ENCODE results near the gene MLLT10. TPM values are rescaled to one million over a fixed set of nuclear protein-coding genes. Genes with fewer than 3 reads are reported as not detected.
A peak's percentile ranks its signal among the peaks of the same experiment; 100 is the strongest.

Gene MLLT10
- total RNA-seq, 1 experiment from 2014 or later: 39.3 TPM

GRCh38 chr10:21677551-21677950 lies 143.5 kb downstream of the MLLT10 start:
- Histone ChIP-seq H3K4me1 (no peaks in the 10 kb centered on the region), H3K27ac (no peak overlapping the region), H3K9me3 (replicated peaks) (0 out of 2 replicates have a peak, but pooled peaks cover 2% of the 10 kb centered on the region), H3K4me3 (no peak overlapping the region), H3K27me3 (no peaks in the 10 kb centered on the region), H3K36me3 (peaks cover 12% of the 10 kb centered on the region)
- DNase-seq: no peak

- Histone ChIP-seq H3K27ac (no peak overlapping the region), H3K4me1 (no peaks in the 10 kb centered on the region), H3K9me3 (replicated peaks) (no peaks in the 10 kb centered on the region), H3K4me3 (no peak overlapping the region), H3K36me3 (peaks cover 7% of the 10 kb centered on the region; the same call in 1 of the 2 replicates), H3K27me3 (no peaks in the 10 kb centered on the region)
- no peak for DNase-seq
Measured at GRCh38 chr10:21681156-21681555, 147.1 kb downstream of the MLLT10 start.

GRCh38 chr10:21687266-21688008 lies 153.4 kb downstream of the MLLT10 start:
- Histone ChIP-seq H3K9me3 (replicated peaks) (no peaks in the 10 kb centered on the region), H3K36me3 (peaks cover 21% of the 10 kb centered on the region), H3K27ac (no peak overlapping the region), H3K27me3 (no peaks in the 10 kb centered on the region), H3K4me1 (no peaks in the 10 kb centered on the region), H3K4me3 (no peak overlapping the region)
- no peak for DNase-seq

GRCh38 chr10:21688009-21688332 lies 153.9 kb downstream of the MLLT10 start:
- Histone ChIP-seq H3K4me3 (no peak overlapping the region), H3K27me3 (no peaks in the 10 kb centered on the region), H3K4me1 (no peaks in the 10 kb centered on the region), H3K36me3 (peaks cover 21% of the 10 kb centered on the region), H3K9me3 (replicated peaks) (no peaks in the 10 kb centered on the region), H3K27ac (no peak overlapping the region)
- DNase-seq: no peak

GRCh38 chr10:21688870-21689269 lies 154.8 kb downstream of the MLLT10 start:
- no peaks in the 10 kb centered on the region for H3K4me1 ChIP-seq
- DNase-seq: no peak
- peaks cover 21% of the 10 kb centered on the region for H3K36me3 ChIP-seq
- H3K9me3 ChIP-seq (replicated peaks): no peaks in the 10 kb centered on the region
- H3K27ac ChIP-seq: no peak overlapping the region
- no peak overlapping the region for H3K4me3 ChIP-seq
- no peaks in the 10 kb centered on the region for H3K27me3 ChIP-seq

GRCh38 chr10:21689881-21690280 lies 155.8 kb downstream of the MLLT10 start:
- Histone ChIP-seq H3K27me3 (no peaks in the 10 kb centered on the region), H3K27ac (no peak overlapping the region), H3K36me3 (peaks cover 15% of the 10 kb centered on the region), H3K4me1 (no peaks in the 10 kb centered on the region), H3K9me3 (replicated peaks) (no peaks in the 10 kb centered on the region), H3K4me3 (no peak overlapping the region)
- DNase-seq: no peak

GRCh38 chr10:21692916-21693315 lies 158.9 kb downstream of the MLLT10 start:
- no peaks in the 10 kb centered on the region for H3K27me3 ChIP-seq
- H3K4me1 ChIP-seq: no peaks in the 10 kb centered on the region
- no peaks in the 10 kb centered on the region for H3K9me3 ChIP-seq (replicated peaks)
- no peak overlapping the region for H3K4me3 ChIP-seq
- no peak for DNase-seq
- no peak overlapping the region for H3K27ac ChIP-seq
- H3K36me3 ChIP-seq: peaks cover 4% of the 10 kb centered on the region; the same call in 1 of the 2 replicates

- DNase-seq: no peak
- Histone ChIP-seq H3K4me1 (no peaks in the 10 kb centered on the region), H3K36me3 (peaks cover 4% of the 10 kb centered on the region; the same call in 1 of the 2 replicates), H3K4me3 (no peak overlapping the region), H3K27me3 (no peaks in the 10 kb centered on the region), H3K9me3 (replicated peaks) (no peaks in the 10 kb centered on the region), H3K27ac (no peak overlapping the region)
Measured at GRCh38 chr10:21693418-21693817, 159.4 kb downstream of the MLLT10 start.

GRCh38 chr10:21694631-21695030 lies 160.6 kb downstream of the MLLT10 start:
- Histone ChIP-seq H3K4me3 (no peak overlapping the region), H3K27me3 (no peaks in the 10 kb centered on the region), H3K36me3 (peaks cover 4% of the 10 kb centered on the region; the same call in 1 of the 2 replicates), H3K4me1 (no peaks in the 10 kb centered on the region), H3K9me3 (replicated peaks) (no peaks in the 10 kb centered on the region), H3K27ac (no peak overlapping the region)
- DNase-seq: no peak

GRCh38 chr10:21696302-21696701 lies 162.3 kb downstream of the MLLT10 start:
- Histone ChIP-seq H3K36me3 (no peaks in the 10 kb centered on the region), H3K27ac (no peak overlapping the region), H3K9me3 (replicated peaks) (peaks cover 4% of the 10 kb centered on the region), H3K27me3 (no peaks in the 10 kb centered on the region), H3K4me3 (no peak overlapping the region), H3K4me1 (no peaks in the 10 kb centered on the region)
- DNase-seq: no peak

GRCh38 chr10:21699575-21699974 lies 165.5 kb downstream of the MLLT10 start:
- no peaks in the 10 kb centered on the region for H3K27me3 ChIP-seq
- no peaks in the 10 kb centered on the region for H3K36me3 ChIP-seq
- H3K27ac ChIP-seq: no peak overlapping the region

GRCh38 chr10:21700474-21700873 lies 166.4 kb downstream of the MLLT10 start:
- no peaks in the 10 kb centered on the region for H3K4me1 ChIP-seq

More at GRCh38 chr10:21699575-21699974, 165.5 kb downstream of the MLLT10 start:
- H3K4me3 ChIP-seq: no peak overlapping the region
- H3K9me3 ChIP-seq (replicated peaks): peaks cover 4% of the 10 kb centered on the region
- H3K4me1 ChIP-seq: no peaks in the 10 kb centered on the region
- DNase-seq: no peak

GRCh38 chr10:21702633-21703111 lies 168.6 kb downstream of the MLLT10 start:
- Histone ChIP-seq H3K9me3 (replicated peaks) (peaks cover 4% of the 10 kb centered on the region), H3K4me1 (no peaks in the 10 kb centered on the region), H3K36me3 (no peaks in the 10 kb centered on the region), H3K27ac (no peak overlapping the region), H3K27me3 (no peaks in the 10 kb centered on the region), H3K4me3 (no peak overlapping the region)
- no peak for DNase-seq

More at GRCh38 chr10:21700474-21700873, 166.4 kb downstream of the MLLT10 start:
- Histone ChIP-seq H3K27ac (no peak overlapping the region), H3K36me3 (no peaks in the 10 kb centered on the region), H3K27me3 (no peaks in the 10 kb centered on the region), H3K9me3 (replicated peaks) (peaks cover 4% of the 10 kb centered on the region), H3K4me3 (no peak overlapping the region)
- no peak for DNase-seq

GRCh38 chr10:21705142-21705827 lies 171.3 kb downstream of the MLLT10 start:
- Histone ChIP-seq H3K36me3 (no peaks in the 10 kb centered on the region), H3K4me1 (no peaks in the 10 kb centered on the region), H3K4me3 (no peak overlapping the region), H3K27ac (no peak overlapping the region), H3K27me3 (no peaks in the 10 kb centered on the region), H3K9me3 (replicated peaks) (peaks cover 4% of the 10 kb centered on the region)
- no peak for DNase-seq

- Histone ChIP-seq H3K4me3 (no peak overlapping the region), H3K36me3 (no peaks in the 10 kb centered on the region), H3K27ac (no peak overlapping the region), H3K27me3 (no peaks in the 10 kb centered on the region), H3K4me1 (no peaks in the 10 kb centered on the region), H3K9me3 (replicated peaks) (peaks cover 1% of the 10 kb centered on the region)
- DNase-seq: peak in 1 of 2 experiments; percentile 21
Measured at GRCh38 chr10:21705828-21706176, 171.8 kb downstream of the MLLT10 start.

All from SJCRH30 (cell line).